Adrenal gland (tissue), 12 donors: ENCODE results near the gene ZXDC. TPM values are rescaled to one million over a fixed set of nuclear protein-coding genes. Genes with fewer than 3 reads are reported as not detected.

Experiments
- DNase-seq, 7 donors: peaks; one replicate each; pipeline ENCODE4 v3.0.0-alpha.2; 2019 to 2020
- H3K27ac ChIP-seq, 5 donors: fragments of 200-600 bp; sonication (generic) in 4 of 5; 1 replicate in 3 of 5; 2 replicates in 2 of 5; pipeline versions ENCODE4 v1.5.1 to v1.8.0; 2016 to 2020; ENCODE audit warnings: mild to moderate bottlenecking in 1 of 5
- H3K27me3 ChIP-seq: fragments of 200-600 bp; 2 replicates; pipeline ENCODE4 v1.8.0; 2021
- H3K36me3 ChIP-seq, 2 donors: fragments of 200-600 bp; replicated peaks in 1 of 2; 1 replicate in 1 of 2; 2 replicates in 1 of 2; pipeline versions ENCODE4 v1.5.1 to v1.8.0; 2018 to 2022
- H3K4me1 ChIP-seq, 2 donors: fragments of 200-600 bp; replicated peaks in 1 of 2; 1 replicate in 1 of 2; 2 replicates in 1 of 2; pipeline versions ENCODE4 v1.5.1 to v1.8.0; 2018 to 2021
- H3K4me3 ChIP-seq, 4 donors: fragments of 200-600 bp; sonication (generic) in 3 of 4; one replicate each; pipeline ENCODE4 v1.5.1; 2016 to 2018
- H3K9me3 ChIP-seq, 3 donors: fragments of 200-600 bp; sonication (generic) in 1 of 3; replicated peaks in 1 of 3; 1 replicate in 2 of 3; 2 replicates in 1 of 3; pipeline versions ENCODE4 v1.5.1 to v1.8.0; 2016 to 2021
- CTCF ChIP-seq, 6 experiments: fragments of 450-650 bp in 4 of 6; fragments of 200-600 bp in 2 of 6; sonication (generic) in 1 of 6; IDR thresholded peaks; 1 replicate in 5 of 6; 2 replicates in 1 of 6; pipeline versions ENCODE4 v1.5.1 to v1.8.0; 2016 to 2021; ENCODE audit warnings: antibody characterized with exemption in 6 of 6, mild to moderate bottlenecking in 2 of 6, moderate library complexity in 1 of 6
- POLR2A ChIP-seq, 2 donors: fragments of 450-650 bp; IDR thresholded peaks; one replicate each; pipeline ENCODE4 v1.6.1; 2017; ENCODE audit warnings: antibody characterized with exemption in 2 of 2, mild to moderate bottlenecking in 2 of 2, moderate library complexity in 1 of 2
- WGBS, 4 donors: extraction: QIAGEN DNeasy Blood & Tissue Kit in 2 of 4; methylation state at CpG; one replicate each; pipeline versions ENCODE4 v1.1.5 to v1.1.7; 2013 to 2017; 5-methylcytosine and 5-hydroxymethylcytosine counted together
- intact Hi-C, 2 donors: fragments of 100-400 bp; cut with DNase I; formaldehyde crosslinking; loops; one replicate each; pipeline versions ENCODE4 v1.14.1 to v1.15.0; 2022 to 2023
- polyA plus RNA-seq, 3 donors: library from polyadenylated mRNA; stranded (reverse); fragments of 200-250 nt in 2 of 3; fragments of 350-450 nt in 1 of 3; fragmentation: Illumina TruSeq in 1 of 3; extraction: RNeasy Lipid Tissue Mini Kit (QIAGEN cat#74804) in 1 of 3; gene quantifications; one replicate each; pipeline ENCODE4 v1.2.3, GENCODE V29; 2013 to 2014
- total RNA-seq, 9 donors: library from RNA; depleted of rRNA in 4 of 9; stranded (reverse); fragments of >200 nt in 4 of 9; fragments of 120-200 nt in 1 of 9; fragmentation: NEBNext Ultra II Directional in 1 of 9; extraction: Animal tissue kit (Norgen Biotek cat#: 25700) in 1 of 9; gene quantifications; one replicate each; pipeline versions ENCODE4 v1.1.0 to v1.2.4, GENCODE V29; 2013 to 2023
- donor health status: healthy with polysubstance abuse.
- donor health status: Bipolar disorder and iron deficiency.
- donor health status: DM: yes; HTN: yes; CAD: no.
- donor health status: DM: no; HTN: no; CAD: no.
- donor health status: DM: no; HTN: no; CAD: no.
- donor health status: DM: yes; HTN: yes; CAD: no.

ZXDC gene
- total and polyA plus RNA-seq, 12 donors = 16.4 to 45.2 (median 30.3) TPM

GRCh38 chr3:126418661-126419131 lies 57.0 kb downstream of the ZXDC start:
- no peaks in the 10 kb centered on the region for H3K4me1 ChIP-seq
- intact Hi-C loops = no loop called here
- H3K36me3 ChIP-seq = no peaks in the 10 kb centered on the region
- TF ChIP-seq POLR2A (IDR thresholded peaks at IDR 0.05) = no peak
- no peak for TF ChIP-seq CTCF (IDR thresholded peaks at IDR 0.05)
- H3K27ac ChIP-seq = no peak overlapping the region
- H3K27me3 ChIP-seq = peaks cover 20% of the 10 kb centered on the region
- H3K9me3 ChIP-seq = no peaks in the 10 kb centered on the region
- H3K4me3 ChIP-seq = no peak overlapping the region
- peak in 1 of 7 donors; percentile 23 for DNase-seq
- WGBS, 4 donors = 81 to 93% (median 86%) methylated on average over 8 to 20 of the region's 20 CpGs

GRCh38 chr3:126417981-126418530 lies 57.6 kb downstream of the ZXDC start:
- Histone ChIP-seq H3K36me3 (no peaks in the 10 kb centered on the region), H3K4me1 (no peaks in the 10 kb centered on the region), H3K4me3 (no peak overlapping the region), H3K27ac (no peak overlapping the region), H3K27me3 (peaks cover 20% of the 10 kb centered on the region), H3K9me3 (no peaks in the 10 kb centered on the region)
- 68 to 87% (median 83%) methylated on average over 5 to 11 of the region's 11 CpGs for WGBS, 4 donors
- TF ChIP-seq CTCF (IDR thresholded peaks at IDR 0.05) (no peak), POLR2A (IDR thresholded peaks at IDR 0.05) (no peak)
- intact Hi-C loops = no loop called here
- peak in 1 of 7 donors; percentile 33 for DNase-seq

- Histone ChIP-seq H3K9me3 (no peaks in the 10 kb centered on the region), H3K4me3 (no peak overlapping the region), H3K27me3 (peaks cover 20% of the 10 kb centered on the region), H3K27ac (no peak overlapping the region), H3K4me1 (no peaks in the 10 kb centered on the region), H3K36me3 (no peaks in the 10 kb centered on the region)
- 48 to 88% (median 65%) methylated on average over 2 to 5 of the region's 5 CpGs for WGBS, 4 donors
- TF ChIP-seq POLR2A (IDR thresholded peaks at IDR 0.05) = no peak
- no peak for TF ChIP-seq CTCF (IDR thresholded peaks at IDR 0.05)
- peak in 1 of 7 donors; percentile 7 for DNase-seq
- intact Hi-C loops = no loop called here
These were observed 58.2 kb downstream of the ZXDC start for GRCh38 chr3:126417515-126417914.

- Histone ChIP-seq H3K4me3 (no peak overlapping the region), H3K4me1 (no peaks in the 10 kb centered on the region), H3K27ac (no peak overlapping the region), H3K27me3 (peaks cover 20% of the 10 kb centered on the region), H3K9me3 (no peaks in the 10 kb centered on the region), H3K36me3 (no peaks in the 10 kb centered on the region)
- intact Hi-C loops = no loop called here
- WGBS, 4 donors = 86 to 95% (median 88%) methylated on average over 7 of the region's 7 CpGs
- peak in 1 of 7 donors; percentile 14 for DNase-seq
- TF ChIP-seq POLR2A (IDR thresholded peaks at IDR 0.05) (no peak), CTCF (IDR thresholded peaks at IDR 0.05) (no peak)
These were observed 58.7 kb downstream of the ZXDC start for GRCh38 chr3:126416943-126417342.
